Umbilical cord (tissue), 2 donors: Measurements from ENCODE around the gene DAAM2. TPM values are rescaled to one million over a fixed set of nuclear protein-coding genes. Genes with fewer than 3 reads are reported as not detected.

Source experiments
- DNase-seq: peaks from one replicate; pipeline ENCODE4 v3.0.0-alpha.2; 2015; ENCODE audit warnings: low spot score
- total RNA-seq: library from RNA; depleted of rRNA; stranded (reverse); fragments of >200 nt; gene quantifications from one replicate; pipeline ENCODE4 v1.2.3, GENCODE V29; 2014; ENCODE audit warnings: low replicate concordance; ENCODE audit not compliant: insufficient read depth

DAAM2 gene
- total RNA-seq, 1 donor from 2014 or later: 51.3 TPM

- no peak for DNase-seq
These were observed 159.5 kb downstream of the DAAM2 start for GRCh38 chr6:39951716-39952115.

- DNase-seq: no peak
These were observed 160.0 kb downstream of the DAAM2 start for GRCh38 chr6:39952167-39952566.

DNA sequence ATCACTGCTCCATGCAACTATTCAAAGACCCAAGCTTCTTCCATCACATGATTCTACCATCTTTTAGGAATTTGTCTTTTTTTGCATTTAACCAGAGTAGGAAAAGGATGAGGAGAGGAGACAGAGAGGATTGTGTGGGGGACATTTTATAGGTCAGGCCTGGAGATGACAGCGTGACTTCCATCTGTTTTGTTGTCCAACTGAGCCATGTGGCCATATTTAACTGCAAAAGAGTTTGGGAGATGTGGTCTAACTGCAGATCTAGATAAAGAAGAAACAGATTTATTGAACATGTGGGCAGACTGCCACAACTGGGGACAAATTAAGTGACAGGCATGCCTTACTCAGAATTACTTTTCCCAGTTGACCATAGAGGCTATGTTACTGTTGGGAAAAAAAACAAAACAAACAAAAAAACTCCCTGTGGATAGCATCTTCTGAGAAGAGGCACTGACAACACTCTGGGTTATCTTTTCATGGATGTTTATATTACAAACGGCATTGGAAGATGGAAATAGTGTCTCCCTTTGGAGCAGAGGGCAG, 161.0 kb downstream of the DAAM2 start:
- no peak for DNase-seq

Other genes with a start within 250 kb of the DAAM2 start
- gene KIF6, start 67.0 kb upstream of the DAAM2 start, total RNA-seq: 1.2 TPM
- 10.4 TPM for gene MOCS1, start 142.1 kb downstream of the DAAM2 start, total RNA-seq